HEK293T (cell line): ENCODE data around the gene DOCK3.
"Not testable (repeated sequence)": the region's sequence is repeated elsewhere in the genome, so short reads cannot be mapped to it uniquely, and the experiment has no call there.

Experiments
- ARNT ChIP-seq: fragments of 450-650 bp; IDR thresholded peaks from 2 replicates; pipeline ENCODE4 v1.6.1; 2017; ENCODE audit warnings: mild to moderate bottlenecking
- BHLHE40 ChIP-seq: fragments of 450-650 bp; IDR thresholded peaks from 2 replicates; pipeline ENCODE4 v1.6.1; 2016; ENCODE audit warnings: mild to moderate bottlenecking, moderate library complexity, borderline replicate concordance
- CTBP1 ChIP-seq: fragments of 450-650 bp; IDR thresholded peaks from 2 replicates; pipeline ENCODE4 v1.6.1; 2016; ENCODE audit warnings: borderline replicate concordance
- FOXA1 ChIP-seq: fragments of 450-650 bp; IDR thresholded peaks from 2 replicates; pipeline ENCODE4 v1.6.1; 2016; ENCODE audit warnings: mild to moderate bottlenecking
- FOXM1 ChIP-seq: fragments of 450-650 bp; IDR thresholded peaks from 2 replicates; pipeline ENCODE4 v1.6.1; 2017; ENCODE audit warnings: mild to moderate bottlenecking, borderline replicate concordance
- HDGF ChIP-seq: fragments of 450-650 bp; IDR thresholded peaks from 2 replicates; pipeline ENCODE4 v1.6.1; 2017; ENCODE audit warnings: antibody characterized with exemption, borderline replicate concordance
- L3MBTL2 ChIP-seq: fragments of 450-650 bp; conservative IDR thresholded peaks from 2 replicates; pipeline ENCODE4 v1.6.1; 2016; ENCODE audit warnings: mild to moderate bottlenecking
- LEF1 ChIP-seq: fragments of 450-650 bp; IDR thresholded peaks from 2 replicates; pipeline ENCODE4 v1.6.1; 2017; ENCODE audit warnings: mild to moderate bottlenecking, borderline replicate concordance
- SP1 ChIP-seq: fragments of 450-650 bp; IDR thresholded peaks from 2 replicates; pipeline ENCODE4 v1.6.1; 2017
- SUZ12 ChIP-seq: fragments of 450-650 bp; IDR thresholded peaks from 2 replicates; pipeline ENCODE4 v1.6.1; 2016; ENCODE audit warnings: mild to moderate bottlenecking
- TARDBP ChIP-seq: fragments of 450-650 bp; IDR thresholded peaks from 2 replicates; pipeline ENCODE4 v1.6.1; 2016

- not testable (repeated sequence) for TF ChIP-seq SP1, LEF1, FOXM1, HDGF, BHLHE40, TARDBP, L3MBTL2, SUZ12, ARNT, CTBP1, FOXA1
Observed at GRCh38 chr3:50932918-50933317, 258.2 kb downstream of the DOCK3 start.
